Peyer's patch (tissue), 4 donors: Measurements from ENCODE around the gene ALDH7A1. TPM values are rescaled to one million over a fixed set of nuclear protein-coding genes. Genes with fewer than 3 reads are reported as not detected.

ENCODE experiments used
- DNase-seq, 3 donors: peaks; one replicate each; pipeline ENCODE4 v3.0.0-alpha.2; 2017 to 2019
- H3K27ac ChIP-seq, 4 donors: fragments of 200-600 bp; sonication (generic); one replicate each; pipeline ENCODE4 v1.5.1; 2016 to 2019
- H3K27me3 ChIP-seq, 2 donors: fragments of 200-600 bp; sonication (generic); one replicate each; pipeline ENCODE4 v1.5.1; 2019
- H3K36me3 ChIP-seq, 3 donors: fragments of 200-600 bp; sonication (generic); one replicate each; pipeline ENCODE4 v1.5.1; 2016 to 2019
- H3K4me1 ChIP-seq, 4 donors: fragments of 200-600 bp; sonication (generic); one replicate each; pipeline ENCODE4 v1.5.1; 2016 to 2019
- H3K4me3 ChIP-seq, 4 donors: fragments of 200-600 bp; sonication (generic); 1 replicate in 3 of 4; 2 replicates in 1 of 4; pipeline ENCODE4 v1.5.1; 2016 to 2019; ENCODE audit warnings: mild to moderate bottlenecking in 1 of 4
- H3K9me3 ChIP-seq, 4 donors: fragments of 200-600 bp; sonication (generic); one replicate each; pipeline ENCODE4 v1.5.1; 2016 to 2019; ENCODE audit warnings: mild to moderate bottlenecking in 1 of 4
- POLR2A ChIP-seq, 2 donors: fragments of 450-650 bp; IDR thresholded peaks; one replicate each; pipeline ENCODE4 v1.5.1; 2017; ENCODE audit warnings: antibody characterized with exemption in 2 of 2, mild to moderate bottlenecking in 2 of 2, moderate library complexity in 2 of 2
- total RNA-seq, 4 donors: library from RNA; depleted of rRNA; stranded (reverse); fragments of >200 nt; gene quantifications; one replicate each; pipeline ENCODE4 v1.1.0, GENCODE V29; 2016
- TF ChIP-seq, protein P1 (sequence below), 6 experiments: fragments of 450-650 bp in 4 of 6; fragments of 200-600 bp in 2 of 6; sonication (generic) in 1 of 6; IDR thresholded peaks; one replicate each; pipeline ENCODE4 v1.5.1; 2017 to 2019; ENCODE audit warnings: antibody characterized with exemption in 6 of 6, mild to moderate bottlenecking in 3 of 6, moderate library complexity in 1 of 6

Gene ALDH7A1
- total RNA-seq, 4 donors from 2014 or later, result 19.4 to 25.7 (median 22.0) TPM

DNA sequence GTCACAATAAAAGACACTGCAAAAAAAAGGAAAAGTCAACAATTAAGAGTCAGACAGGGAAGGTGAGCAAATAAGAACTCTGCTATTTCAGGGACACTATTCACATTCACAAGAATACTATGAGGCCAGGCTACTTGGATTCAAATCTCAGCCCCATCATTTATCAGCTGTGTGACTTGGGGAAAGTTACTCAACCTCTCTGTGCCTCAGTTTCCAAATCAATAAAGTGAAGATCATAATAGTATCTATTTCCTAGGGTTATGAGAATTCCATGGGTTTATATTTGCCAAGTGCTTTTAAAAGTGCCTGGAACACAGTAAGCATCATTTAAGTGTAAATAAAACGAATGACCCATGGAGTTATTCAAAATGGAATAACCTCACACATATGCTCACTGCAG is 56.4 kb downstream of the ALDH7A1 start:
- Histone ChIP-seq H3K4me3 (no peak overlapping the region), H3K27me3 (no peaks in the 10 kb centered on the region), H3K36me3 (no peaks in the 10 kb centered on the region), H3K4me1 (no peaks in the 10 kb centered on the region), H3K9me3 (no peaks in the 10 kb centered on the region), H3K27ac (no peak overlapping the region)
- no peak for DNase-seq
- TF ChIP-seq, protein P1, sequence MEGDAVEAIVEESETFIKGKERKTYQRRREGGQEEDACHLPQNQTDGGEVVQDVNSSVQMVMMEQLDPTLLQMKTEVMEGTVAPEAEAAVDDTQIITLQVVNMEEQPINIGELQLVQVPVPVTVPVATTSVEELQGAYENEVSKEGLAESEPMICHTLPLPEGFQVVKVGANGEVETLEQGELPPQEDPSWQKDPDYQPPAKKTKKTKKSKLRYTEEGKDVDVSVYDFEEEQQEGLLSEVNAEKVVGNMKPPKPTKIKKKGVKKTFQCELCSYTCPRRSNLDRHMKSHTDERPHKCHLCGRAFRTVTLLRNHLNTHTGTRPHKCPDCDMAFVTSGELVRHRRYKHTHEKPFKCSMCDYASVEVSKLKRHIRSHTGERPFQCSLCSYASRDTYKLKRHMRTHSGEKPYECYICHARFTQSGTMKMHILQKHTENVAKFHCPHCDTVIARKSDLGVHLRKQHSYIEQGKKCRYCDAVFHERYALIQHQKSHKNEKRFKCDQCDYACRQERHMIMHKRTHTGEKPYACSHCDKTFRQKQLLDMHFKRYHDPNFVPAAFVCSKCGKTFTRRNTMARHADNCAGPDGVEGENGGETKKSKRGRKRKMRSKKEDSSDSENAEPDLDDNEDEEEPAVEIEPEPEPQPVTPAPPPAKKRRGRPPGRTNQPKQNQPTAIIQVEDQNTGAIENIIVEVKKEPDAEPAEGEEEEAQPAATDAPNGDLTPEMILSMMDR (IDR thresholded peaks at IDR 0.05), result no peak
- TF ChIP-seq POLR2A (IDR thresholded peaks at IDR 0.05), result no peak

DNA sequence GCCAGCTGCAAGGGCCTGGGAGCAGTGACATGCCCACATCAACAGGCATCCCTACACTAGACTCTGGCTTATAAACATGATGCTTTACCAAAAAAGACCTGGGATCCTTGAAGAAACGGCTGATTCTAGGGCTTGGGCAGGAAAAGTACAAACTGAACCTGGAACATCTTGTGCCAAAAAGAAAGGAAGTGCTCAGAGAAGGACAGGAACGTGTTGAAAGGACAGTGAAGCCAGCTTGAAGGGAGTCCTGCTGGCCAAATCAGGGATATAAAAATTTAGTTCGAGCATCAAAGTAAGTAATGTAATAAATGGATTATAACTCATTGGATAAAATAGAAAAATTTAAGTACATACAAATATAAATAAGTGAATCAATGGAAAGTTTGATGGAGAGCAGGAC is 58.1 kb downstream of the ALDH7A1 start:
- Histone ChIP-seq H3K4me1 (peaks cover 0 to under 1% (median 0%) of the 10 kb centered on the region in 4 donors), H3K27ac (peak overlapping the region in 1 of 4 donors; percentile 37), H3K36me3 (no peaks in the 10 kb centered on the region), H3K4me3 (no peak overlapping the region), H3K9me3 (no peaks in the 10 kb centered on the region), H3K27me3 (no peaks in the 10 kb centered on the region)
- no peak for DNase-seq
- no peak for TF ChIP-seq POLR2A (IDR thresholded peaks at IDR 0.05)
- TF ChIP-seq, protein P1 (IDR thresholded peaks at IDR 0.05), result peak in 4 of 6 experiments; percentile 17 to 26 (median 22)

DNA sequence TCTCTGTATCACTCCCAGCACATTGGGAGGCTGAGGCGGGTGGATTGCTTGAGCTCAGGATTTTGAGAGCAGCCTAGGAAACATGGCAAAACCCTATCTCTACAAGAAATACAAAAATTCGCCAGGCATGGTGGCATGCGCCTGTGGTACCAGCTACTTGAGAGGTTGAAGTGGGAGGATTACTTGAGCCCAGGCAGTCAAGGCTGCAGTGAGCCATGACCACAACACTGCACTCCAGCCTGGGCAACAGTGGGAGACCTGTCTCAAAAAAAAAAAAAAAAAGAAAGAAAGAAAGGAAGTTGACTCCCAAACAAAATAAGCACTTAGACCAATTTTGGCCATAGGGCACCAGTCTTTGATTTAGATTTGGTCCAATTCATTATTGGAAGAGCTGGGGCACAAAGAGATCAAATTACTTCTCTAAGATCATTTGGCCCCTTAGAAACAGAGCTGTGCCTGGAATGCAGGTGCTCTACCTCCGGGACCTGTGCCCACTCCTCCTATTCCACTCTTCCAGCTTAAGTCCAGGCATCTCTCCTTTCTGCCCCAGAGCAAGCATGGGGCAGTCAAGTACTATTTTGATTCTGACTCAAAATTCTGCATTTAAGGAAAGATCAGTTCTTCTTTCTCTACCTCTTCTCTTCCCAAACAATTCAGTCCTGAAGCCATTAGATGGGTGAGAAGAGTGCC is 59.0 kb downstream of the ALDH7A1 start:
- no peak overlapping the region for H3K4me3 ChIP-seq
- peaks cover 0 to 8% (median 0%) of the 10 kb centered on the region in 4 donors for H3K4me1 ChIP-seq
- no peaks in the 10 kb centered on the region for H3K36me3 ChIP-seq
- TF ChIP-seq POLR2A (IDR thresholded peaks at IDR 0.05), result no peak
- TF ChIP-seq, protein P1 (IDR thresholded peaks at IDR 0.05), result no peak
- H3K27me3 ChIP-seq, result no peaks in the 10 kb centered on the region
- DNase-seq, result no peak
- H3K27ac ChIP-seq, result peak overlapping the region in 1 of 4 donors; percentile 37
- no peaks in the 10 kb centered on the region for H3K9me3 ChIP-seq

DNA sequence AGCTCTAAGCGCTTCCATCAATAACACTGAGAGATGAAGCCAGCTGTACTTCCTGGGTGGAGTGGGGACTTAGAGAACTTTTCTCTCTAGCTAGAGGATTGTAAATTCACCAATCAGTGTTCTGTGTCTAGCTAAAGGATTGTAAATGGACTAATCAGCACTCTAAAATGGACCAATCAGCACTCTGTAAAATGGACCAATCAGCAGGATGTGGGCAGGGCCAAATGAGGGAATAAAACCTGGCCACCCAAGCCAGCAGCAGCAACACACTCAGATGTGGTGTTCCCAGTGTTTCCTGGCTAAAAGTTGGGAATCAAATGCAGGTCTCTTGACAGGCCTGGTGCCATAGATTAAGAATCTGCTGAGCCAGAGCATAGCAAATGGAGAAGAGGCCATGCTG is 60.5 kb downstream of the ALDH7A1 start:
- H3K9me3 ChIP-seq, result no peaks in the 10 kb centered on the region
- H3K36me3 ChIP-seq, result no peaks in the 10 kb centered on the region
- H3K27ac ChIP-seq, result no peak overlapping the region
- no peaks in the 10 kb centered on the region for H3K27me3 ChIP-seq
- DNase-seq, result no peak
- H3K4me1 ChIP-seq, result peaks cover 0 to 8% (median 0%) of the 10 kb centered on the region in 4 donors
- TF ChIP-seq, protein P1 (IDR thresholded peaks at IDR 0.05), result no peak
- no peak for TF ChIP-seq POLR2A (IDR thresholded peaks at IDR 0.05)
- no peak overlapping the region for H3K4me3 ChIP-seq

DNA sequence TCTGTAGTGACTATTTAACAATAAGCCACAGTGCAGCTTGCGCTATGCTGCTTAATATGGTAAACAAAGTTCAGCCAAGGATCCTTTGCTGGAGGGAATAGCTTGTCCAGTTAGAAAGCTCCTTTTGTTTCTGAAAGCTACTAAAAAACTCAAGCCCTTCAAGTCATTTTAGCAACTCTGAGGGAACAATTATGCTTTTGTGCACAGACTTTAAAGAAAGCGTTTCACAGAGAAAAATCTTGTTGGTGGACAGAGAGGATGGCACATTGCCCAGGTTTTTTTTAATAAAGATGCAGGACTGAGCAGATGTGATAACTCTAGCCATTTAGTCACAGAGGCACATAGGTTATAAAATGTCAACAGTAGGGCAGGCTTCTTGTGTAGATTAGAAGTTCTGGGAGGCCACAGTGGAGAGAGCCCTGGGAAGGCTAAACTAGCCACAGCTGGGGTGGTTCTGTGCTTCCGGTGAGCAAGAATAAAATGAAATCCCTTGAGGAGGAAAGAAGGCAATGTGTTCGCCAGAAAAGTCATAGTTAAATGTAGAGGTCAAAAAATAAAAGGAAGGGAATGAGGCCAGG is 63.4 kb downstream of the ALDH7A1 start:
- peaks cover 0 to 8% (median 0%) of the 10 kb centered on the region in 4 donors for H3K4me1 ChIP-seq
- peak overlapping the region in 3 of 4 donors; percentile 22 to 54 (median 26) for H3K27ac ChIP-seq
- H3K4me3 ChIP-seq, result no peak overlapping the region
- no peak for TF ChIP-seq POLR2A (IDR thresholded peaks at IDR 0.05)
- TF ChIP-seq, protein P1 (IDR thresholded peaks at IDR 0.05), result no peak
- DNase-seq, result no peak
- H3K36me3 ChIP-seq, result no peaks in the 10 kb centered on the region
- H3K9me3 ChIP-seq, result no peaks in the 10 kb centered on the region
- H3K27me3 ChIP-seq, result no peaks in the 10 kb centered on the region
